OCI-LY3 (cell line): Measurements from ENCODE around the gene RESP18.

ENCODE experiments used
- EZH2phosphoT487 ChIP-seq: fragments of 200-600 bp; shearing (Covaris generic); IDR thresholded peaks from 2 replicates; pipeline ENCODE4 v1.6.1; 2018; ENCODE audit warnings: antibody characterized with exemption, mixed run types, low read depth
- TF ChIP-seq, protein P1 (sequence below): fragments of 200-600, 300-600 bp; sonication (generic); IDR thresholded peaks from 2 replicates; pipeline ENCODE4 v1.5.1; 2014; ENCODE audit warnings: antibody characterized with exemption, low read length, low read depth

DNA sequence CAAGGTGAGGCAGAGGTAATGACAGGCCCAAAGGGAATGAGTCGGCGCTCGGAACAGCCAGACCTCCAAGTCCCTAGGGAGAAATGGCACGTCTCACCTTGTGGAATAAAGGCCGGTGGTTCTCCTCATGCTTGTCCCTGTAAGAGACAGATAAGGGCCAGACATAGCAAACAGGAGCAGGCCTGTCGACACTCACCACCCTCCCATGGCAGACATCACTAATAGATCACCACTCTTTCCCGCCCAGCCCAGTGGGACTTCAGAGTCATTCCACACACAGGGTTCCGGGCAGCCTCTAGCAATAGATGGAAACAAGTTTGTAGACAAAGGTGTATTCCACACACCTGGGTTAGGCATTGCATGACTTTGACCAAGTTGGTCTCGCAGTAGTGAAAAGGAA, 48.9 kb upstream of the RESP18 start:
- TF ChIP-seq, protein P1, sequence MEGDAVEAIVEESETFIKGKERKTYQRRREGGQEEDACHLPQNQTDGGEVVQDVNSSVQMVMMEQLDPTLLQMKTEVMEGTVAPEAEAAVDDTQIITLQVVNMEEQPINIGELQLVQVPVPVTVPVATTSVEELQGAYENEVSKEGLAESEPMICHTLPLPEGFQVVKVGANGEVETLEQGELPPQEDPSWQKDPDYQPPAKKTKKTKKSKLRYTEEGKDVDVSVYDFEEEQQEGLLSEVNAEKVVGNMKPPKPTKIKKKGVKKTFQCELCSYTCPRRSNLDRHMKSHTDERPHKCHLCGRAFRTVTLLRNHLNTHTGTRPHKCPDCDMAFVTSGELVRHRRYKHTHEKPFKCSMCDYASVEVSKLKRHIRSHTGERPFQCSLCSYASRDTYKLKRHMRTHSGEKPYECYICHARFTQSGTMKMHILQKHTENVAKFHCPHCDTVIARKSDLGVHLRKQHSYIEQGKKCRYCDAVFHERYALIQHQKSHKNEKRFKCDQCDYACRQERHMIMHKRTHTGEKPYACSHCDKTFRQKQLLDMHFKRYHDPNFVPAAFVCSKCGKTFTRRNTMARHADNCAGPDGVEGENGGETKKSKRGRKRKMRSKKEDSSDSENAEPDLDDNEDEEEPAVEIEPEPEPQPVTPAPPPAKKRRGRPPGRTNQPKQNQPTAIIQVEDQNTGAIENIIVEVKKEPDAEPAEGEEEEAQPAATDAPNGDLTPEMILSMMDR, result no peak
- TF ChIP-seq EZH2phosphoT487, result no peak
